ENCODE measurements around the gene TEPSIN.

GRCh38 chr17:81222906-81223761 is 15.7 kb downstream of the TEPSIN start, which contains the start of gene CEP131:
- TF ChIP-seq POLR2A (IDR thresholded peaks at IDR 0.05) (no peak), CTCF (IDR thresholded peaks at IDR 0.05) (no peak)
